Umbilical cord (tissue), 2 donors: ENCODE results near the gene HMCN1. TPM values are rescaled to one million over a fixed set of nuclear protein-coding genes. Genes with fewer than 3 reads are reported as not detected.
A peak's percentile ranks its signal among the peaks of the same experiment; 100 is the strongest.

Source experiments
- DNase-seq: peaks from one replicate; pipeline ENCODE4 v3.0.0-alpha.2; 2015; ENCODE audit warnings: low spot score
- total RNA-seq: library from RNA; depleted of rRNA; stranded (reverse); fragments of >200 nt; gene quantifications from one replicate; pipeline ENCODE4 v1.2.3, GENCODE V29; 2014; ENCODE audit warnings: low replicate concordance; ENCODE audit not compliant: insufficient read depth

Gene HMCN1
- total RNA-seq, 1 donor from 2014 or later, result 29.6 TPM

DNA sequence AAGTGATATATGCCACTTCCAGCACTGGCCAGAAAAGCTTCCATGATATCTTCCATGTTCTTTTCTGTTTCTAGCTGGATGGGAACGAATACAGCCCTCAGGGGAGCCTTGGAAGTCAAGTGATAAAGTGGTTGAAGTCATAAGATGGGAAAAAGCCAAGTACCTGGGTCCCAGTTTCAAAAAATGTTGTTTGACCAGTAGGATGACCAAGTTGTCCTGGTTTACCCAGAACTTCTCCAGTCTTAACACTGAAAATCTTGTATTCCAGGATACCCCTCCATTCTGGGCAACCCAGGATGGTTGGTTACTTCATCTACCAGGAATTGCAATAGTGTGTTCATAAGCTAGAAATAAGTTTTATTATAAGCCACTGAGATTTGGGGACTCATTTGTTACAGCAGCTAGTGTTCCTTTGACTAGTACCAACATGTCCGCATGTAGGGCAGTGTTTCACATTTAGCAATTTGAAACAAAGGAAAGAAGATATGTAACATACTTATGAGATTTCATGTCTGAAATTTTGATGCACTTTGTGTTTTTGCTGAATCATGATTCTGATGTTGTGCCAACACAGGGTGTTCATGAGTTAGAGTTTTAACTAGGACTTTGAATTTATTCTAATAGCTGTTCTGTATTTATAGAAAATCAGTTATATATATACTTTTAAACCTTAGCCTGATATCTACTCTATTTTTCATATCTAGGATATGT is 500.9 kb downstream of the HMCN1 start:
- DNase-seq, result no peak

DNA sequence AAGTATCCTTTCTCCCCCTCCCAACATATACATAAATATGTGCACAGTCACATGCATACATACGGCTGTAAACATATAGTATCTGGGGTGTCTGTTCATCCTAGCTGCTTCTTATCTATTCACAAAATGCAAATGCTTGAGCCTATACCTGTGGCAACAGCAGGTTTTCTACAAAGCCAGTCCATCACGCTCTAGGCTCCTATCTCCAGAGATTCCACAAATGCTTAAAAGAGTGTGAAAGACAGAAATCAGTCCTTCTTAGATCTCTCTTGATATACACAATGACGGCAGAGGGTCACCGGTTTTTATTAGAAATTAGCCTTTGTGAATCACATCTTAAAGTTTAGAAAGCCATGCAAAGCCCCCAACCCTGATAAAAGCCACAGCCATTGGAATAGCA is 501.5 kb downstream of the HMCN1 start:
- peak; percentile 20 for DNase-seq

DNA sequence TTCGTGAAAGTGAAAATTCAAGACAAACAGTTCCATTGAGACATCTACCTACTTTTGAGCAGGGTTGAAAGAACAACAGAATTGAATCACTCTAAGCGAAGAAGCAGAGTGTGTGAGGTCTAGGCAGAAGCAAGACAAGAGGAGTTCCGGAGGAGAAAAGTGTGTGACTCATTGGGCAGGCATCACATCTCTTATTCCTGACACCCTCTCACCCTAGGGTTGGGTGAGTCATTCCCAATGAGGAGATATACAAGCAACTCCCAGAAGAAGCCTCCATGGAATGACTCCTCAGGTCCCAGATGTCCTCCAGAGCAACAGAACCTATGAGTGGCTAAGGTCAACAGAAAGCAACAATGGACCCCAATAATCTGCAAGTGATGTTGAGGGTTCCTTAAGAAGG is 502.7 kb downstream of the HMCN1 start:
- DNase-seq, result no peak

DNA sequence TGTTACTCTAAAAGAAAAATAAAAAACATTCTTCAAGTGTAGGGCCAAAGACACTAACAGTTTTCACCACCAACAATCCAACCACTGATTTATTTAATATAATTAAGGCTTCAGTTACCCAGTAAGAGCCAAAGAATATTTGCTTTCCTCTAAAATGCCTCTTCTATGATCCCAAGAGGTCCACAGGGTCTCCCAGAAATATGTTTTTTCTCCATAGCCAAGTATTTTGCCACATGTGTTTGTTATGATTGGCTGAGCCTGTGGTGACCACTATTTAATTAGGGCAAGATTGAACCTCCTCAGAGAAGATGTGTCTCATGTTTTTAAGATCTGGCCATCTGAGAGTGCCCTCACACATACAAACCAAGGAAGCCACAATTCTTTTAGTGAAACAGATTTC is 505.0 kb downstream of the HMCN1 start:
- no peak for DNase-seq

DNA sequence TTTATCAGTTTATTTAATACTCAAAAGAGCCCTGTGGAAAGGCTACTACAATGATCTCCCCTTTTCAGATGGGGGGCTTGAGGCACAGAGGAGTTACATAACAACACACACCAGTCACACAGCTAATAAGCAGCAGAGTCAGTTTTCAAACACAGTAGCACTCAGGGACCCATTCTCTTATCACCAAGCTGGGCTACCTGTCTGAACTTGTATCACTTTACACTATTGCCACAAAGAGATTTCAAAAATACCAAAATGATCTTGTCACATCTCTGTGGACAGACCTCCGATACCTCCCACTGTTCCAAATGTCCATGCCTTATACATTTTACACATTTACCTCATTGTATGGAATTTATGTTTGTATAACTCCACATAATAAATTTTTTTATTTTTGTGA is 506.2 kb downstream of the HMCN1 start:
- no peak for DNase-seq
